HepG2 (cell line): Measurements from ENCODE around the gene SHISA7. TPM values are rescaled to one million over a fixed set of nuclear protein-coding genes. Genes with fewer than 3 reads are reported as not detected.

ENCODE experiments used
- ATAC-seq: fragments of 200-7000 bp; cut with Tn5 transposase; 3 replicates; pipeline ENCODE4 v1.9.1; 2020; ENCODE audit warnings: mild to moderate bottlenecking, moderate library complexity
- BruUV-seq: library from RNA; stranded (reverse); fragments of 400-500 nt; replicated peaks from 2 replicates; lab custom pipeline; 2021; lab: Mats Ljungman, UMichigan
- CTCF ChIA-PET: fragments of 300-600 bp; formaldehyde crosslinking; extraction: SDS; loops from one replicate; lab custom pipeline; 2021; ENCODE audit warnings: low total read pairs, inconsistent platforms, low intra/inter-chr PET ratio; lab: Yijun Ruan, JAX
- POLR2A ChIA-PET: fragments of 350-600 bp; sonication (Branson Sonifier 250); formaldehyde crosslinking; loops from one replicate; lab custom pipeline; 2020; ENCODE audit warnings: antibody characterized with exemption, inconsistent platforms; lab: Yijun Ruan, JAX
- DNase-seq: peaks from one replicate; pipeline ENCODE4 v3.0.0-alpha.2; 2015; ENCODE audit warnings: low spot score
- FAIRE-seq: peaks from 3 replicates; lab custom pipeline; 2011; peaks lifted over from hg19 to GRCh38; lab: Jason Lieb, UNC
- H2AFZ ChIP-seq: one replicate; pipeline ENCODE4 v1.6.1; 2011; ENCODE audit warnings: low read length, inconsistent platforms
- H3K27ac ChIP-seq: fragments of 300-600 bp; 3 replicates; pipeline ENCODE4 v1.8.0; 2011; ENCODE audit warnings: mixed run types, mild to moderate bottlenecking, mixed read lengths, low read length, inconsistent platforms; ENCODE audit not compliant: insufficient read depth; ENCODE audit errors: extremely low read length
- H3K27me3 ChIP-seq, 2 experiments: fragments of 200-600 bp in 1 of 2; 2 replicates in 1 of 2; 3 replicates in 1 of 2; pipeline versions ENCODE4 v1.6.0 to v1.8.0; 2011; ENCODE audit warnings: low read length in 2 of 2, mild to moderate bottlenecking in 2 of 2, moderate library complexity in 2 of 2, inconsistent platforms in 1 of 2; ENCODE audit not compliant: insufficient read depth in 2 of 2, control insufficient read depth in 1 of 2
- H3K36me3 ChIP-seq, 2 experiments: fragments of 200-600 bp in 1 of 2; replicated peaks in 1 of 2; 2 replicates in 1 of 2; 3 replicates in 1 of 2; pipeline versions ENCODE4 v1.5.1 to v1.8.0; 2011; ENCODE audit warnings: low read length in 2 of 2, inconsistent platforms in 1 of 2; ENCODE audit not compliant: insufficient read depth in 2 of 2, control insufficient read depth in 1 of 2
- H3K4me1 ChIP-seq: 2 replicates; pipeline ENCODE4 v1.5.1; 2012; ENCODE audit warnings: low read length, inconsistent platforms; ENCODE audit not compliant: insufficient read depth
- H3K4me2 ChIP-seq: 2 replicates; pipeline ENCODE4 v1.6.0; 2011; ENCODE audit warnings: low read depth, low read length, inconsistent platforms
- H3K4me3 ChIP-seq, 3 experiments: fragments of 200-600 bp in 1 of 3; sonication (generic), shearing (Covaris generic) in 1 of 3; replicated peaks in 1 of 3; 2 replicates each; pipeline ENCODE4 v1.5.1; 2011 to 2016; ENCODE audit warnings: low read length in 3 of 3, inconsistent platforms in 2 of 3, low read depth in 2 of 3, mild to moderate bottlenecking in 2 of 3, control low read depth in 1 of 3, mixed read lengths in 1 of 3; ENCODE audit not compliant: insufficient read depth in 1 of 3
- H3K79me2 ChIP-seq: one replicate; pipeline ENCODE4 v1.6.1; 2011; ENCODE audit warnings: low read length, inconsistent platforms; ENCODE audit not compliant: insufficient read depth
- H3K9ac ChIP-seq: 2 replicates; pipeline ENCODE4 v1.6.0; 2011; ENCODE audit warnings: mild to moderate bottlenecking, low read depth, low read length, inconsistent platforms; ENCODE audit not compliant: insufficient read depth
- H3K9me3 ChIP-seq: 2 replicates; pipeline ENCODE4 v1.5.1; 2012; ENCODE audit warnings: mild to moderate bottlenecking, low read length
- H4K20me1 ChIP-seq: 2 replicates; pipeline ENCODE4 v1.6.0; 2011; ENCODE audit warnings: inconsistent platforms, mild to moderate bottlenecking, low read length, moderate library complexity; ENCODE audit not compliant: insufficient read depth
- AGO2 ChIP-seq: fragments of 200-400 bp; formaldehyde crosslinking; optimal IDR thresholded peaks from 2 replicates; pipeline ENCODE3; 2017; ENCODE audit warnings: mild to moderate bottlenecking, low read depth, low read length, moderate library complexity
- HINFP ChIP-seq: sonication (generic); formaldehyde crosslinking; IDR thresholded peaks from 2 replicates; pipeline ENCODE4 v1.4.0; 2020; ENCODE audit warnings: low read depth, mild to moderate bottlenecking, missing genetic modification reagents
- HOMEZ ChIP-seq: IDR thresholded peaks from 2 replicates; pipeline ENCODE4 v1.6.1; 2016; ENCODE audit warnings: low read depth
- IKZF4 ChIP-seq: sonication (generic); formaldehyde crosslinking; IDR thresholded peaks from 2 replicates; pipeline ENCODE4 v1.5.1; 2020; ENCODE audit warnings: borderline replicate concordance, mild to moderate bottlenecking, low read depth, missing genetic modification reagents; ENCODE audit errors: not compliant biosample characterization
- NCOA5 ChIP-seq: sonication (generic); formaldehyde crosslinking; IDR thresholded peaks from 2 replicates; pipeline ENCODE4 v1.4.0; 2020; ENCODE audit warnings: missing genetic modification reagents
- POLR2A ChIP-seq, 2 experiments: IDR thresholded peaks; 2 replicates each; pipeline ENCODE4 v1.6.1; 2011; ENCODE audit warnings: low read depth in 2 of 2, low read length in 2 of 2, mild to moderate bottlenecking in 1 of 2, moderate library complexity in 1 of 2; ENCODE audit not compliant: insufficient read depth in 1 of 2
- PTBP1 ChIP-seq: fragments of 200-400 bp; formaldehyde crosslinking; IDR thresholded peaks from 2 replicates; pipeline ENCODE4 v1.6.1; 2018; ENCODE audit warnings: low read length, low read depth; ENCODE audit not compliant: poor library complexity, severe bottlenecking
- SNAPC5 ChIP-seq: sonication (generic); formaldehyde crosslinking; IDR thresholded peaks from 2 replicates; pipeline ENCODE4 v1.8.1; 2023; ENCODE audit warnings: mild to moderate bottlenecking, missing genetic modification reagents, borderline replicate concordance
- TGIF2 ChIP-seq: IDR thresholded peaks from 2 replicates; pipeline ENCODE4 v1.6.1; 2016; ENCODE audit warnings: control low read depth, missing compliant biosample characterization
- ZNF101 ChIP-seq: sonication (generic); formaldehyde crosslinking; IDR thresholded peaks from 2 replicates; pipeline ENCODE4 v1.4.0; 2020; ENCODE audit warnings: mild to moderate bottlenecking, low read depth, missing genetic modification reagents, borderline replicate concordance
- ZNF12 ChIP-seq: sonication (generic); formaldehyde crosslinking; IDR thresholded peaks from 2 replicates; pipeline ENCODE4 v1.5.0; 2020; ENCODE audit warnings: missing genetic modification reagents
- ZNF281 ChIP-seq: sonication (generic); formaldehyde crosslinking; IDR thresholded peaks from 2 replicates; pipeline ENCODE4 v1.4.0; 2020; ENCODE audit warnings: missing genetic modification reagents, borderline replicate concordance
- ZNF512 ChIP-seq: sonication (generic); formaldehyde crosslinking; IDR thresholded peaks from 2 replicates; pipeline ENCODE4 v1.4.0; 2020; ENCODE audit warnings: mild to moderate bottlenecking, missing genetic modification reagents
- ZNF737 ChIP-seq: sonication (generic); formaldehyde crosslinking; IDR thresholded peaks from 2 replicates; pipeline ENCODE4 v1.5.0; 2020; ENCODE audit warnings: missing genetic modification reagents, mild to moderate bottlenecking, borderline replicate concordance
- WGBS: methylation state at CpG from one replicate; pipeline ENCODE4 v1.1.6; 2017; ENCODE audit warnings: low lambda C conversion rate; 5-methylcytosine and 5-hydroxymethylcytosine counted together
- in situ Hi-C: cut with HindIII; loops from 2 replicates; pipeline ENCODE4 v1.10.0; 2017; ENCODE audit warnings: low pct_unique_long_range_greater_than_20kb; ENCODE audit not compliant: extremely low pct_ligation_motif_present
- intact Hi-C: fragments of 100-400 bp; cut with micrococcal nuclease; formaldehyde crosslinking; loops from one replicate; pipeline ENCODE4 v1.10.0; 2022; ENCODE audit not compliant: unreplicated experiment
- polyA plus RNA-seq, 8 experiments: library from polyadenylated mRNA; depleted of rRNA in 3 of 8; stranded (reverse) in 7 of 8; unstranded in 1 of 8; fragments of >200 nt; fragmentation: Illumina TruSeq in 4 of 8; extraction: Trizol in 4 of 8; gene quantifications; 2 replicates each; pipeline versions ENCODE4 v1.2.1 to v1.2.3, GENCODE V29; 2011 to 2016; ENCODE audit warnings: low read depth in 4 of 8, missing spikeins in 1 of 8, mixed read lengths in 1 of 8; ENCODE audit not compliant: insufficient read depth in 1 of 8
- total RNA-seq, 5 experiments: library from RNA; depleted of rRNA; stranded (reverse); fragments of >200 nt; fragmentation: Illumina TruSeq; extraction: Trizol; gene quantifications; 2 replicates each; pipeline ENCODE4 v1.2.3, GENCODE V29; 2016; ENCODE audit warnings: low read depth in 1 of 5

Gene SHISA7
- total and polyA plus RNA-seq, 2 of the 13 experiments (the other 11 are each of a cell fraction or from before 2014, with no cell fraction given): not detected

GRCh38 chr19:55389386-55390317, 53.4 kb downstream of the SHISA7 start:
- POLR2A ChIA-PET: interaction anchor here (0.6 to 9.7 kb wide), 10 partner anchors 14 to 186 kb away, joined by 3 to 62 read pairs (median 4); partner anchors contain the start of genes HSPBP1, KMT5C and UBE2S
- H3K4me3 ChIP-seq: no peak overlapping the region
- in situ Hi-C loops: no loop called here
- H2AFZ ChIP-seq: no peak overlapping the region
- peaks cover 59% of the 10 kb centered on the region for H3K4me1 ChIP-seq
- no peaks in the 10 kb centered on the region for H3K9me3 ChIP-seq
- no peak overlapping the region for H3K9ac ChIP-seq
- peaks cover 27% of the 10 kb centered on the region for H3K79me2 ChIP-seq
- no TSS peak for BruUV-seq
- peaks cover 48% of the 10 kb centered on the region for H4K20me1 ChIP-seq
- no peak for FAIRE-seq
- ATAC-seq: no peak
- WGBS: 90% methylated on average over 11 of the region's 21 CpGs
- no peak overlapping the region for H3K27ac ChIP-seq
- H3K27me3 ChIP-seq: no peaks in the 10 kb centered on the region; a peak in 1 of 5 replicates
- H3K36me3 ChIP-seq: peaks cover 16 to 35% of the 10 kb centered on the region in 2 experiments
- H3K4me2 ChIP-seq: no peak overlapping the region
- no peak for DNase-seq
- intact Hi-C loops: loop anchor here (5.0 kb wide), 1 partner anchor 57 kb away; no protein-coding TSS in a partner anchor
- CTCF ChIA-PET: no interaction called here
- no peak for TF ChIP-seq NCOA5 (CRISPR knock-in tag)
- no peak for TF ChIP-seq ZNF12 (CRISPR knock-in tag)
- TF ChIP-seq IKZF4: no peak
- TF ChIP-seq HOMEZ (CRISPR knock-in tag): no peak
- no peak for TF ChIP-seq ZNF101 (CRISPR knock-in tag)
- TF ChIP-seq TGIF2 (CRISPR knock-in tag): no peak
- TF ChIP-seq AGO2: peak; percentile 90
- TF ChIP-seq PTBP1: no peak
- TF ChIP-seq ZNF737 (CRISPR knock-in tag): no peak
- TF ChIP-seq HINFP (CRISPR knock-in tag): no peak
- TF ChIP-seq ZNF512 (CRISPR knock-in tag): no peak
- TF ChIP-seq SNAPC5 (CRISPR knock-in tag): no peak
- peak in 1 of 2 experiments; percentile 37; a peak in 2 of 4 replicates for TF ChIP-seq POLR2A (IDR thresholded peaks at IDR 0.05; ENCODE audit: insufficient read depth in 1 of 2, low read depth in 2 of 2, low read length in 2 of 2)
- TF ChIP-seq ZNF281 (CRISPR knock-in tag): no peak
